A549 (cell line): ENCODE data around the gene TTC39B. TPM values are rescaled to one million over a fixed set of nuclear protein-coding genes. Genes with fewer than 3 reads are reported as not detected.

Source experiments
- ATAC-seq, 2 experiments: fragments of 200-7000 bp in 1 of 2; fragments of >200 bp in 1 of 2; cut with Nextera tagmentation in 1 of 2; cut with Tn5 transposase in 1 of 2; 3 replicates each; pipeline versions ENCODE4 v1.8.0 to v1.9.1; 2018 to 2020; ENCODE audit warnings: mild to moderate bottlenecking in 1 of 2, moderate library complexity in 1 of 2
- CTCF ChIA-PET: fragments of 300-600 bp; sonication (Branson Sonifier 250); formaldehyde crosslinking; extraction: SDS; loops from one replicate; lab custom pipeline; 2021; ENCODE audit warnings: antibody characterized with exemption, inconsistent platforms; lab: Yijun Ruan, JAX
- POLR2A ChIA-PET: fragments of 350-600 bp; formaldehyde crosslinking; extraction: SDS; loops from one replicate; lab custom pipeline; 2021; ENCODE audit warnings: antibody characterized with exemption, inconsistent platforms; lab: Yijun Ruan, JAX
- DNase-seq, 2 experiments: peaks; one replicate each; pipeline versions ENCODE4 v3.0.0 to v3.0.0-alpha.2; 2011 to 2016; ENCODE audit warnings: low read depth in 1 of 2, low spot score in 1 of 2
- FAIRE-seq: peaks from 2 replicates; lab custom pipeline; 2011; peaks lifted over from hg19 to GRCh38; lab: Jason Lieb, UNC
- H3K27ac ChIP-seq, 2 experiments: fragments of >200 bp; sonication (Bioruptor Twin); formaldehyde crosslinking; 3 replicates each; pipeline ENCODE4 v1.5.1; 2016 to 2017
- H3K4me1 ChIP-seq: fragments of >200 bp; sonication (Bioruptor Twin); formaldehyde crosslinking; 3 replicates; pipeline ENCODE4 v1.6.1; 2016
- H3K4me2 ChIP-seq: fragments of >200 bp; sonication (Bioruptor Twin); formaldehyde crosslinking; 3 replicates; pipeline ENCODE4 v1.6.1; 2016
- H3K4me3 ChIP-seq: fragments of >200 bp; sonication (Bioruptor Twin); formaldehyde crosslinking; 3 replicates; pipeline ENCODE4 v1.5.1; 2016
- H3K9me3 ChIP-seq: fragments of >200 bp; sonication (Bioruptor Twin); formaldehyde crosslinking; 3 replicates; pipeline ENCODE4 v1.6.1; 2016
- CBX2 ChIP-seq: fragments of 200-600 bp; sonication (generic); IDR thresholded peaks from 2 replicates; pipeline ENCODE4 v1.6.1; 2016; ENCODE audit warnings: low read depth, mild to moderate bottlenecking, borderline replicate concordance
- CBX8 ChIP-seq: fragments of 200-600 bp; sonication (generic); IDR thresholded peaks from 2 replicates; pipeline ENCODE4 v1.6.1; 2016
- CTCF ChIP-seq: fragments of >200 bp; sonication (Bioruptor Twin); formaldehyde crosslinking; IDR thresholded peaks from 3 replicates; pipeline ENCODE4 v1.5.1; 2016
- EHF ChIP-seq: fragments of 250-450 bp; sonication (Bioruptor Pico); IDR thresholded peaks from 2 replicates; pipeline ENCODE4 v1.5.0; 2020; ENCODE audit warnings: mild to moderate bottlenecking
- ELK1 ChIP-seq: fragments of 150-350 bp; IDR thresholded peaks from 2 replicates; pipeline ENCODE4 v1.6.1; 2014; ENCODE audit warnings: low read depth, mild to moderate bottlenecking, low read length
- EP300 ChIP-seq, 2 experiments: fragments of >200 bp; sonication (Bioruptor Twin); formaldehyde crosslinking; IDR thresholded peaks; 2 replicates in 1 of 2; 3 replicates in 1 of 2; pipeline ENCODE4 v1.6.1; 2016 to 2017
- GATA3 ChIP-seq: IDR thresholded peaks from 2 replicates; pipeline ENCODE4 v1.6.1; 2012; ENCODE audit warnings: borderline replicate concordance
- JUNB ChIP-seq: fragments of >200 bp; sonication (Bioruptor Twin); formaldehyde crosslinking; IDR thresholded peaks from 2 replicates; pipeline ENCODE4 v1.6.1; 2016
- KDM1A ChIP-seq: fragments of 200-600 bp; sonication (generic); IDR thresholded peaks from 2 replicates; pipeline ENCODE4 v1.6.1; 2016; ENCODE audit warnings: low read depth, mild to moderate bottlenecking
- KDM5A ChIP-seq: fragments of 200-600 bp; sonication (generic); IDR thresholded peaks from 2 replicates; pipeline ENCODE4 v1.6.1; 2016; ENCODE audit warnings: antibody characterized with exemption, mild to moderate bottlenecking
- MAFK ChIP-seq: fragments of 450-650 bp; IDR thresholded peaks from 2 replicates; pipeline ENCODE4 v1.6.1; 2014; ENCODE audit not compliant: partially characterized antibody
- MAZ ChIP-seq: fragments of 150-350 bp; IDR thresholded peaks from 2 replicates; pipeline ENCODE4 v1.6.1; 2014; ENCODE audit warnings: antibody characterized with exemption, low read depth, low read length, borderline replicate concordance
- MYC ChIP-seq: IDR thresholded peaks from 2 replicates; pipeline ENCODE4 v1.6.1; 2012; ENCODE audit warnings: mild to moderate bottlenecking, inconsistent platforms, low read length, improper control_type of control experiment, borderline replicate concordance
- NPAS2 ChIP-seq: fragments of 250-450 bp; sonication (Bioruptor Pico); IDR thresholded peaks from 2 replicates; pipeline ENCODE4 v1.8.0; 2022; ENCODE audit warnings: mild to moderate bottlenecking, moderate library complexity, borderline replicate concordance
- NR3C1 ChIP-seq: fragments of >200 bp; sonication (Bioruptor Twin); formaldehyde crosslinking; IDR thresholded peaks from 3 replicates; pipeline ENCODE4 v1.6.1; 2017
- PBX3 ChIP-seq: IDR thresholded peaks from 2 replicates; pipeline ENCODE4 v1.6.1; 2012
- PHF8 ChIP-seq: fragments of 200-600 bp; sonication (generic); IDR thresholded peaks from 2 replicates; pipeline ENCODE4 v1.6.1; 2016; ENCODE audit warnings: low read depth, mild to moderate bottlenecking, antibody characterized with exemption, moderate library complexity, borderline replicate concordance
- POLR2AphosphoS2 ChIP-seq: conservative IDR thresholded peaks from 2 replicates; pipeline ENCODE4 v1.6.1; 2012; ENCODE audit warnings: low read length, improper control_type of control experiment, inconsistent platforms
- RARB ChIP-seq: fragments of 250-450 bp; sonication (Bioruptor Pico); IDR thresholded peaks from 2 replicates; pipeline ENCODE4 v1.8.0; 2021; ENCODE audit warnings: mild to moderate bottlenecking, moderate library complexity
- TFCP2L1 ChIP-seq: fragments of 250-450 bp; sonication (Bioruptor Pico); IDR thresholded peaks from 2 replicates; pipeline ENCODE4 v1.5.0; 2021; ENCODE audit warnings: mild to moderate bottlenecking
- ZC3H11A ChIP-seq: fragments of 450-650 bp; IDR thresholded peaks from 2 replicates; pipeline ENCODE4 v1.6.1; 2014; ENCODE audit warnings: antibody characterized with exemption, mild to moderate bottlenecking
- ZSCAN20 ChIP-seq: fragments of 250-450 bp; sonication (Bioruptor Pico); IDR thresholded peaks from 2 replicates; pipeline ENCODE4 v1.8.0; 2022; ENCODE audit warnings: mild to moderate bottlenecking, moderate library complexity
- WGBS: methylation state at CpG from one replicate; pipeline ENCODE4 v1.1.6; 2017; ENCODE audit errors: missing lambda C conversion rate; 5-methylcytosine and 5-hydroxymethylcytosine counted together
- polyA plus RNA-seq, 4 experiments: library from polyadenylated mRNA; depleted of rRNA in 3 of 4; stranded (reverse); fragments of >200 nt; fragmentation: RNase III in 1 of 4; extraction: RNeasy Plus Mini Kit Qiagen cat#74134 plus additional on column Dnase treatment in 1 of 4; gene quantifications; 2 replicates in 3 of 4; 3 replicates in 1 of 4; pipeline ENCODE4 v1.2.3, GENCODE V29; 2011 to 2017
- TF ChIP-seq, protein P1 (sequence below): IDR thresholded peaks from 2 replicates; pipeline ENCODE4 v1.6.1; 2012
- TF ChIP-seq, protein P2 (sequence below): fragments of >200 bp; sonication (Bioruptor Twin); formaldehyde crosslinking; IDR thresholded peaks from 2 replicates; pipeline ENCODE4 v1.6.1; 2016
- TF ChIP-seq, protein P3 (sequence below): fragments of 200-600 bp; sonication (generic); IDR thresholded peaks from 2 replicates; pipeline ENCODE4 v1.6.1; 2016; ENCODE audit warnings: antibody characterized with exemption, mild to moderate bottlenecking, moderate library complexity

TTC39B gene
- polyA plus RNA-seq, 2 of the 4 experiments (the other 2 are of a cell fraction) = 0.94 to 4.4 TPM

GRCh38 chr9:15139469-15139868 lies 167.5 kb downstream of the TTC39B start:
- no peak overlapping the region for H3K4me2 ChIP-seq
- H3K9me3 ChIP-seq = no peaks in the 10 kb centered on the region
- 82% methylated on average over 13 of the region's 13 CpGs for WGBS
- ChIA-PET CTCF (interaction anchor here (1.7 kb wide), 1 partner anchor 35 kb away, joined by 4 read pairs; no protein-coding TSS in a partner anchor), POLR2A (no interaction called here)
- FAIRE-seq (no peak), DNase-seq (no peak), ATAC-seq (no peak)
- no peak overlapping the region for H3K27ac ChIP-seq
- H3K4me1 ChIP-seq = no peaks in the 10 kb centered on the region
- TF ChIP-seq CBX8 (no peak), PBX3 (no peak), CTCF (no peak), NR3C1 (no peak), NPAS2 (CRISPR knock-in tag) (no peak), ZSCAN20 (CRISPR knock-in tag) (no peak), JUNB (no peak), PHF8 (no peak), EP300 (IDR thresholded peaks at IDR 0.05) (no peak), KDM5A (no peak), EHF (CRISPR knock-in tag) (no peak), MYC (no peak), POLR2AphosphoS2 (no peak), TFCP2L1 (no peak)
- TF ChIP-seq, protein P1, sequence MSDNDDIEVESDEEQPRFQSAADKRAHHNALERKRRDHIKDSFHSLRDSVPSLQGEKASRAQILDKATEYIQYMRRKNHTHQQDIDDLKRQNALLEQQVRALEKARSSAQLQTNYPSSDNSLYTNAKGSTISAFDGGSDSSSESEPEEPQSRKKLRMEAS = no peak
- no peak overlapping the region for H3K4me3 ChIP-seq

GRCh38 chr9:15138357-15138686 lies 168.7 kb downstream of the TTC39B start:
- Histone ChIP-seq H3K9me3 (no peaks in the 10 kb centered on the region), H3K4me2 (no peak overlapping the region), H3K27ac (no peak overlapping the region), H3K4me3 (no peak overlapping the region), H3K4me1 (no peaks in the 10 kb centered on the region)
- POLR2A ChIA-PET = no interaction called here
- ATAC-seq (no peak), DNase-seq (no peak), FAIRE-seq (no peak)
- CTCF ChIA-PET = interaction anchor here (0.6 to 1.0 kb wide), 2 partner anchors 370 to 1688 kb away, joined by 3 to 4 read pairs; no protein-coding TSS in a partner anchor
- no peak for TF ChIP-seq KDM1A
- TF ChIP-seq GATA3 = no peak
- TF ChIP-seq, protein P2, sequence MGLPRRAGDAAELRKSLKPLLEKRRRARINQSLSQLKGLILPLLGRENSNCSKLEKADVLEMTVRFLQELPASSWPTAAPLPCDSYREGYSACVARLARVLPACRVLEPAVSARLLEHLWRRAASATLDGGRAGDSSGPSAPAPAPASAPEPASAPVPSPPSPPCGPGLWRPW = no peak
- TF ChIP-seq, protein P3, sequence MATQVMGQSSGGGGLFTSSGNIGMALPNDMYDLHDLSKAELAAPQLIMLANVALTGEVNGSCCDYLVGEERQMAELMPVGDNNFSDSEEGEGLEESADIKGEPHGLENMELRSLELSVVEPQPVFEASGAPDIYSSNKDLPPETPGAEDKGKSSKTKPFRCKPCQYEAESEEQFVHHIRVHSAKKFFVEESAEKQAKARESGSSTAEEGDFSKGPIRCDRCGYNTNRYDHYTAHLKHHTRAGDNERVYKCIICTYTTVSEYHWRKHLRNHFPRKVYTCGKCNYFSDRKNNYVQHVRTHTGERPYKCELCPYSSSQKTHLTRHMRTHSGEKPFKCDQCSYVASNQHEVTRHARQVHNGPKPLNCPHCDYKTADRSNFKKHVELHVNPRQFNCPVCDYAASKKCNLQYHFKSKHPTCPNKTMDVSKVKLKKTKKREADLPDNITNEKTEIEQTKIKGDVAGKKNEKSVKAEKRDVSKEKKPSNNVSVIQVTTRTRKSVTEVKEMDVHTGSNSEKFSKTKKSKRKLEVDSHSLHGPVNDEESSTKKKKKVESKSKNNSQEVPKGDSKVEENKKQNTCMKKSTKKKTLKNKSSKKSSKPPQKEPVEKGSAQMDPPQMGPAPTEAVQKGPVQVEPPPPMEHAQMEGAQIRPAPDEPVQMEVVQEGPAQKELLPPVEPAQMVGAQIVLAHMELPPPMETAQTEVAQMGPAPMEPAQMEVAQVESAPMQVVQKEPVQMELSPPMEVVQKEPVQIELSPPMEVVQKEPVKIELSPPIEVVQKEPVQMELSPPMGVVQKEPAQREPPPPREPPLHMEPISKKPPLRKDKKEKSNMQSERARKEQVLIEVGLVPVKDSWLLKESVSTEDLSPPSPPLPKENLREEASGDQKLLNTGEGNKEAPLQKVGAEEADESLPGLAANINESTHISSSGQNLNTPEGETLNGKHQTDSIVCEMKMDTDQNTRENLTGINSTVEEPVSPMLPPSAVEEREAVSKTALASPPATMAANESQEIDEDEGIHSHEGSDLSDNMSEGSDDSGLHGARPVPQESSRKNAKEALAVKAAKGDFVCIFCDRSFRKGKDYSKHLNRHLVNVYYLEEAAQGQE = no peak
- no peak for TF ChIP-seq MAFK
- TF ChIP-seq ZC3H11A = no peak
- TF ChIP-seq MAZ = no peak
- no peak for TF ChIP-seq ELK1
- TF ChIP-seq PHF8 = no peak
- no peak for TF ChIP-seq CBX2
- TF ChIP-seq RARB = no peak
- 55% methylated on average over 2 of the region's 2 CpGs for WGBS
